ENCODE measurements around the gene TMEM86B. TPM values are rescaled to one million over a fixed set of nuclear protein-coding genes. Genes with fewer than 3 reads are reported as not detected.

TMEM86B gene
- total RNA-seq, 1 donor from 2014 or later: 1.4 TPM

GRCh38 chr19:55231391-55232285 is 3.1 kb upstream of the TMEM86B start:
- no peaks in the 10 kb centered on the region for H3K9me3 Mint-ChIP-seq
- no peak overlapping the region for H3K27ac Mint-ChIP-seq
- no peak overlapping the region for H2AFZ ChIP-seq (replicated peaks)
- peaks cover 8% of the 10 kb centered on the region for H4K20me1 ChIP-seq (ENCODE audit: low read depth)
- H3K4me2 ChIP-seq: no peak overlapping the region
- H3K79me2 ChIP-seq (ENCODE audit: low read depth): no peaks in the 10 kb centered on the region
- no peaks in the 10 kb centered on the region for H3F3A ChIP-seq (ENCODE audit: low read depth)
- no peak for TF ChIP-seq EZH2 (IDR thresholded peaks at IDR 0.05)
- no peak for TF ChIP-seq EZH2phosphoT487 (IDR thresholded peaks at IDR 0.05)
- TF ChIP-seq, protein P1, sequence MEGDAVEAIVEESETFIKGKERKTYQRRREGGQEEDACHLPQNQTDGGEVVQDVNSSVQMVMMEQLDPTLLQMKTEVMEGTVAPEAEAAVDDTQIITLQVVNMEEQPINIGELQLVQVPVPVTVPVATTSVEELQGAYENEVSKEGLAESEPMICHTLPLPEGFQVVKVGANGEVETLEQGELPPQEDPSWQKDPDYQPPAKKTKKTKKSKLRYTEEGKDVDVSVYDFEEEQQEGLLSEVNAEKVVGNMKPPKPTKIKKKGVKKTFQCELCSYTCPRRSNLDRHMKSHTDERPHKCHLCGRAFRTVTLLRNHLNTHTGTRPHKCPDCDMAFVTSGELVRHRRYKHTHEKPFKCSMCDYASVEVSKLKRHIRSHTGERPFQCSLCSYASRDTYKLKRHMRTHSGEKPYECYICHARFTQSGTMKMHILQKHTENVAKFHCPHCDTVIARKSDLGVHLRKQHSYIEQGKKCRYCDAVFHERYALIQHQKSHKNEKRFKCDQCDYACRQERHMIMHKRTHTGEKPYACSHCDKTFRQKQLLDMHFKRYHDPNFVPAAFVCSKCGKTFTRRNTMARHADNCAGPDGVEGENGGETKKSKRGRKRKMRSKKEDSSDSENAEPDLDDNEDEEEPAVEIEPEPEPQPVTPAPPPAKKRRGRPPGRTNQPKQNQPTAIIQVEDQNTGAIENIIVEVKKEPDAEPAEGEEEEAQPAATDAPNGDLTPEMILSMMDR (IDR thresholded peaks at IDR 0.05): no peak
- no peaks in the 10 kb centered on the region for H3K9me3 ChIP-seq (ENCODE audit: low read depth)
- peaks cover 11% of the 10 kb centered on the region for H3K36me3 Mint-ChIP-seq
- DNase-seq (ENCODE audit: low spot score): no peak
- no peaks in the 10 kb centered on the region for H3K27me3 ChIP-seq
- no peaks in the 10 kb centered on the region for H3K36me3 ChIP-seq
- no peaks in the 10 kb centered on the region for H3K4me1 ChIP-seq
- no peak overlapping the region for H3K4me3 ChIP-seq
- H3K27ac ChIP-seq: no peak overlapping the region
- H3K4me3 Mint-ChIP-seq: no peak overlapping the region
- no peaks in the 10 kb centered on the region for H3K4me1 Mint-ChIP-seq
- H3K9ac ChIP-seq: no peak overlapping the region
- peaks cover 3% of the 10 kb centered on the region for H3K27me3 Mint-ChIP-seq (ENCODE audit: insufficient read depth, low read depth)

GRCh38 chr19:55230780-55231179 is 2.2 kb upstream of the TMEM86B start:
- Histone ChIP-seq H4K20me1 (ENCODE audit: low read depth) (peaks cover 8% of the 10 kb centered on the region), H3K4me2 (no peak overlapping the region), H3K4me1 (no peaks in the 10 kb centered on the region), H3F3A (ENCODE audit: low read depth) (no peaks in the 10 kb centered on the region), H3K9ac (no peak overlapping the region), H3K79me2 (ENCODE audit: low read depth) (no peaks in the 10 kb centered on the region), H3K36me3 (no peaks in the 10 kb centered on the region), H2AFZ (replicated peaks) (no peak overlapping the region), H3K27ac (no peak overlapping the region), H3K9me3 (ENCODE audit: low read depth) (no peaks in the 10 kb centered on the region), H3K4me3 (no peak overlapping the region), H3K27me3 (no peaks in the 10 kb centered on the region)
- Mint-ChIP-seq H3K27me3 (ENCODE audit: insufficient read depth, low read depth) (peaks cover 3% of the 10 kb centered on the region), H3K27ac (no peak overlapping the region), H3K4me3 (no peak overlapping the region), H3K4me1 (no peaks in the 10 kb centered on the region), H3K9me3 (no peaks in the 10 kb centered on the region), H3K36me3 (peaks cover 8% of the 10 kb centered on the region)
- no peak for DNase-seq (ENCODE audit: low spot score)
- TF ChIP-seq EZH2phosphoT487 (IDR thresholded peaks at IDR 0.05) (no peak), EZH2 (IDR thresholded peaks at IDR 0.05) (no peak)
- TF ChIP-seq, protein P1 (IDR thresholded peaks at IDR 0.05): no peak

GRCh38 chr19:55230329-55230728 is 1.8 kb upstream of the TMEM86B start:
- DNase-seq (ENCODE audit: low spot score): no peak
- Histone ChIP-seq H4K20me1 (ENCODE audit: low read depth) (peaks cover 9% of the 10 kb centered on the region), H3K9ac (no peak overlapping the region), H3K4me3 (no peak overlapping the region), H3K27me3 (no peaks in the 10 kb centered on the region), H3F3A (ENCODE audit: low read depth) (no peaks in the 10 kb centered on the region), H3K9me3 (ENCODE audit: low read depth) (no peaks in the 10 kb centered on the region), H3K4me2 (no peak overlapping the region), H3K27ac (no peak overlapping the region), H3K79me2 (ENCODE audit: low read depth) (no peaks in the 10 kb centered on the region), H3K36me3 (no peaks in the 10 kb centered on the region), H2AFZ (replicated peaks) (no peak overlapping the region), H3K4me1 (no peaks in the 10 kb centered on the region)
- H3K36me3 Mint-ChIP-seq: peaks cover 8% of the 10 kb centered on the region
- peaks cover 4% of the 10 kb centered on the region for H3K4me1 Mint-ChIP-seq
- TF ChIP-seq EZH2 (IDR thresholded peaks at IDR 0.05) (no peak), EZH2phosphoT487 (IDR thresholded peaks at IDR 0.05) (no peak)
- TF ChIP-seq, protein P1 (IDR thresholded peaks at IDR 0.05): no peak
- no peak overlapping the region for H3K27ac Mint-ChIP-seq
- H3K9me3 Mint-ChIP-seq: no peaks in the 10 kb centered on the region
- H3K4me3 Mint-ChIP-seq: no peak overlapping the region
- peaks cover 3% of the 10 kb centered on the region for H3K27me3 Mint-ChIP-seq (ENCODE audit: insufficient read depth, low read depth)
